OCI-LY1 (cell line): ENCODE data around the gene GAMT.

Experiments
- EZH2 ChIP-seq: fragments of 200-600 bp; sonication (generic), shearing (Covaris generic); IDR thresholded peaks from 2 replicates; pipeline ENCODE4 v1.8.0; 2017; ENCODE audit warnings: borderline replicate concordance, mixed run types, mild to moderate bottlenecking, antibody characterized with exemption, low read length, moderate library complexity, mixed read lengths
- TF ChIP-seq, protein P1 (sequence below): fragments of 200-600 bp; sonication (generic), shearing (Covaris generic); IDR thresholded peaks from 2 replicates; pipeline ENCODE4 v1.5.1; 2017; ENCODE audit warnings: mild to moderate bottlenecking, antibody characterized with exemption, low read length, moderate library complexity, mixed read lengths

DNA sequence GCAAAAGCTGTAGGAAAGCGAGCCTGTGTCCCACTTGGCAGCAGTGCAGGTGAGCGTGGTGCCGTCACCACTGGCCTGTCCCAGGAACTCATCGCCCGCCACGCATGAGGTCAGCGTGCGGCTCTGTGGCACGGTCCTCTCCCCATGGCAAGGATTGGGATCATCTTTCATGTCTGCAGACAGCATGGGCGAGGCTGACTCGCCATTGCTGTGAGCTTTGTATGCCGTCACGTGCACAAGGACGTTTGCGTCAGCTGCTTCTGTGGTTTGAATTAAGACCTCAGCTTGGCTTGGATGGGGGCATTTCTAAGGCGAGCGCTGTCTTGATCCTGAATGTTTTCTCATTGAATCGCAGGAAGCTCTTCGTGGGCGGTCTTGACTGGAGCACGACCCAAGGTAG lies 15.8 kb upstream of the GAMT start:
- TF ChIP-seq, protein P1, sequence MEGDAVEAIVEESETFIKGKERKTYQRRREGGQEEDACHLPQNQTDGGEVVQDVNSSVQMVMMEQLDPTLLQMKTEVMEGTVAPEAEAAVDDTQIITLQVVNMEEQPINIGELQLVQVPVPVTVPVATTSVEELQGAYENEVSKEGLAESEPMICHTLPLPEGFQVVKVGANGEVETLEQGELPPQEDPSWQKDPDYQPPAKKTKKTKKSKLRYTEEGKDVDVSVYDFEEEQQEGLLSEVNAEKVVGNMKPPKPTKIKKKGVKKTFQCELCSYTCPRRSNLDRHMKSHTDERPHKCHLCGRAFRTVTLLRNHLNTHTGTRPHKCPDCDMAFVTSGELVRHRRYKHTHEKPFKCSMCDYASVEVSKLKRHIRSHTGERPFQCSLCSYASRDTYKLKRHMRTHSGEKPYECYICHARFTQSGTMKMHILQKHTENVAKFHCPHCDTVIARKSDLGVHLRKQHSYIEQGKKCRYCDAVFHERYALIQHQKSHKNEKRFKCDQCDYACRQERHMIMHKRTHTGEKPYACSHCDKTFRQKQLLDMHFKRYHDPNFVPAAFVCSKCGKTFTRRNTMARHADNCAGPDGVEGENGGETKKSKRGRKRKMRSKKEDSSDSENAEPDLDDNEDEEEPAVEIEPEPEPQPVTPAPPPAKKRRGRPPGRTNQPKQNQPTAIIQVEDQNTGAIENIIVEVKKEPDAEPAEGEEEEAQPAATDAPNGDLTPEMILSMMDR = no peak
- no peak for TF ChIP-seq EZH2
